CD4-positive, alpha-beta T cell treated with Interleukin-15 for 4 hours (primary cell): ENCODE measurements around the gene REXO2.
A peak's percentile ranks its signal among the peaks of the same experiment; 100 is the strongest.

ENCODE experiments used
- DNase-seq: peaks from one replicate; pipeline ENCODE4 v3.0.0-alpha.2; 2020; ENCODE audit warnings: low spot score

REXO2 gene

GRCh38 chr11:114439229-114440120 is at the start of gene REXO2:
TSS of gene REXO2 (plus strand) at chr11:114439467. CDS start at chr11:114439529, 62 bp downstream.
- DNase-seq = peak; percentile 95

- no peak for DNase-seq
These were observed 46.3 kb upstream of the REXO2 start for GRCh38 chr11:114392735-114393667.

GRCh38 chr11:114395736-114396135 is 43.5 kb upstream of the REXO2 start:
- DNase-seq = no peak

GRCh38 chr11:114396916-114397315 is 42.4 kb upstream of the REXO2 start:
- no peak for DNase-seq

GRCh38 chr11:114397349-114397982 is 41.8 kb upstream of the REXO2 start:
- DNase-seq = no peak

- no peak for DNase-seq
These were observed 40.9 kb upstream of the REXO2 start for GRCh38 chr11:114398303-114398920.

- DNase-seq = no peak
These were observed 39.6 kb upstream of the REXO2 start for GRCh38 chr11:114399490-114400215.

- DNase-seq = peak; percentile 99
These were observed 38.9 kb upstream of the REXO2 start, which contains the start of the genes C11orf71 and RBM7 for GRCh38 chr11:114400216-114400914. TSS of gene C11orf71 (minus strand) at chr11:114400511. CDS start at chr11:114400331, 180 bp downstream. TSS of gene RBM7 (plus strand) at chr11:114400666. CDS start at chr11:114400672, 6 bp downstream.

GRCh38 chr11:114400915-114401223 is 38.4 kb upstream of the REXO2 start:
- no peak for DNase-seq

GRCh38 chr11:114401311-114401710 is 38.0 kb upstream of the REXO2 start:
- no peak for DNase-seq

GRCh38 chr11:114412946-114413345 is 26.3 kb upstream of the REXO2 start:
- no peak for DNase-seq

GRCh38 chr11:114413958-114414357 is 25.3 kb upstream of the REXO2 start:
- no peak for DNase-seq

GRCh38 chr11:114416441-114416961 is 22.8 kb upstream of the REXO2 start:
- DNase-seq = no peak

GRCh38 chr11:114426280-114426679 is 13.0 kb upstream of the REXO2 start:
- DNase-seq = no peak

- DNase-seq = no peak
These were observed 9.0 kb upstream of the REXO2 start for GRCh38 chr11:114430290-114430689.

GRCh38 chr11:114432893-114433292 is 6.4 kb upstream of the REXO2 start:
- no peak for DNase-seq

GRCh38 chr11:114433376-114433775 is 5.9 kb upstream of the REXO2 start:
- no peak for DNase-seq

GRCh38 chr11:114438303-114438702 is 964 bp upstream of the REXO2 start:
- DNase-seq = no peak

GRCh38 chr11:114440121-114440860 is 1.0 kb downstream of the REXO2 start:
- peak; percentile 8 for DNase-seq
